Liver (tissue), 9 donors: ENCODE data around the gene SAMD14. TPM values are rescaled to one million over a fixed set of nuclear protein-coding genes. Genes with fewer than 3 reads are reported as not detected.

Source experiments
- DNase-seq: peaks from one replicate; pipeline ENCODE4 v3.0.0-alpha.2; 2017; ENCODE audit warnings: low spot score
- H3K27ac ChIP-seq, 2 donors: one replicate each; pipeline ENCODE4 v1.7.0; 2013; ENCODE audit warnings: inconsistent platforms in 2 of 2, low read length in 2 of 2, control low read depth in 1 of 2, low read depth in 1 of 2, mild to moderate bottlenecking in 1 of 2
- H3K27me3 ChIP-seq, 4 donors: one replicate each; pipeline versions ENCODE4 v1.6.1 to v1.7.0; 2013; ENCODE audit warnings: low read length in 3 of 4, inconsistent platforms in 1 of 4, mild to moderate bottlenecking in 1 of 4, moderate library complexity in 1 of 4; ENCODE audit not compliant: control insufficient read depth in 4 of 4, insufficient read depth in 4 of 4
- H3K36me3 ChIP-seq, 4 donors: one replicate each; pipeline versions ENCODE4 v1.6.1 to v1.7.0; 2013; ENCODE audit warnings: low read length in 3 of 4, mild to moderate bottlenecking in 3 of 4, low read depth in 1 of 4, moderate library complexity in 1 of 4; ENCODE audit not compliant: control insufficient read depth in 4 of 4, insufficient read depth in 3 of 4
- H3K4me1 ChIP-seq, 4 donors: one replicate each; pipeline versions ENCODE4 v1.6.1 to v1.7.0; 2013; ENCODE audit warnings: low read length in 3 of 4, mild to moderate bottlenecking in 3 of 4, moderate library complexity in 1 of 4; ENCODE audit not compliant: control insufficient read depth in 4 of 4, insufficient read depth in 4 of 4
- H3K4me3 ChIP-seq, 3 donors: one replicate each; pipeline versions ENCODE4 v1.6.1 to v1.7.0; 2013; ENCODE audit warnings: low read length in 3 of 3, control low read depth in 1 of 3, low read depth in 1 of 3, mild to moderate bottlenecking in 1 of 3
- H3K9ac ChIP-seq, 2 donors: one replicate each; pipeline ENCODE4 v1.7.0; 2013; ENCODE audit warnings: low read length in 2 of 2, mild to moderate bottlenecking in 2 of 2, moderate library complexity in 2 of 2, control low read depth in 1 of 2, low read depth in 1 of 2
- H3K9me3 ChIP-seq, 4 donors: one replicate each; pipeline versions ENCODE4 v1.6.1 to v1.7.0; 2013; ENCODE audit warnings: low read length in 3 of 4; ENCODE audit not compliant: control insufficient read depth in 4 of 4
- EGR1 ChIP-seq, 2 donors: IDR thresholded peaks; 2 replicates each; pipeline ENCODE4 v1.6.1; 2016 to 2018; ENCODE audit warnings: antibody characterized with exemption in 2 of 2, low read depth in 2 of 2
- FOXA1 ChIP-seq: IDR thresholded peaks from 2 replicates; pipeline ENCODE4 v1.6.1; 2016; ENCODE audit warnings: antibody characterized with exemption
- FOXA2 ChIP-seq: IDR thresholded peaks from 2 replicates; pipeline ENCODE4 v1.6.1; 2016; ENCODE audit warnings: antibody characterized with exemption
- HNF4A ChIP-seq, 2 donors: conservative IDR thresholded peaks; 2 replicates each; pipeline ENCODE4 v1.6.1; 2016; ENCODE audit warnings: antibody characterized with exemption in 2 of 2, mild to moderate bottlenecking in 2 of 2
- HNF4G ChIP-seq: IDR thresholded peaks from 2 replicates; pipeline ENCODE4 v1.6.1; 2016; ENCODE audit warnings: antibody characterized with exemption
- JUND ChIP-seq, 2 donors: IDR thresholded peaks; 2 replicates each; pipeline ENCODE4 v1.6.1; 2016; ENCODE audit warnings: antibody characterized with exemption in 2 of 2
- NR2F2 ChIP-seq: IDR thresholded peaks from 2 replicates; pipeline ENCODE4 v1.6.1; 2016; ENCODE audit warnings: antibody characterized with exemption
- RAD21 ChIP-seq, 2 donors: IDR thresholded peaks; 2 replicates each; pipeline ENCODE4 v1.6.1; 2016; ENCODE audit warnings: antibody characterized with exemption in 2 of 2, mild to moderate bottlenecking in 2 of 2
- RXRA ChIP-seq, 2 donors: IDR thresholded peaks; 2 replicates each; pipeline ENCODE4 v1.6.1; 2017 to 2018; ENCODE audit warnings: antibody characterized with exemption in 2 of 2, mild to moderate bottlenecking in 1 of 2
- SP1 ChIP-seq: IDR thresholded peaks from 2 replicates; pipeline ENCODE4 v1.6.1; 2018; ENCODE audit warnings: antibody characterized with exemption, mild to moderate bottlenecking
- TAF1 ChIP-seq: conservative IDR thresholded peaks from 2 replicates; pipeline ENCODE4 v1.6.1; 2016; ENCODE audit warnings: antibody characterized with exemption, mild to moderate bottlenecking
- YY1 ChIP-seq: IDR thresholded peaks from 2 replicates; pipeline ENCODE4 v1.6.1; 2016; ENCODE audit warnings: antibody characterized with exemption, mild to moderate bottlenecking
- WGBS: extraction: QIAGEN DNeasy Blood & Tissue Kit; methylation state at CpG from one replicate; pipeline ENCODE4 v1.1.7; 2013; 5-methylcytosine and 5-hydroxymethylcytosine counted together
- polyA plus RNA-seq, 2 donors: library from polyadenylated mRNA; stranded (reverse) in 1 of 2; unstranded in 1 of 2; fragments of 200-250 nt in 1 of 2; fragments of >200 nt in 1 of 2; fragmentation: Nextera tagmentation in 1 of 2; extraction: Ambion mirVana in 1 of 2; gene quantifications; one replicate each; pipeline versions ENCODE4 v1.2.1 to v1.2.3, GENCODE V29; 2013 to 2015
- total RNA-seq, 2 donors: library from RNA; depleted of rRNA; stranded (reverse); fragments of >200 nt; gene quantifications; one replicate each; pipeline ENCODE4 v1.2.3, GENCODE V29; 2014
- TF ChIP-seq, protein P1 (sequence below): IDR thresholded peaks from 2 replicates; pipeline ENCODE4 v1.6.1; 2016; ENCODE audit warnings: antibody characterized with exemption, mild to moderate bottlenecking
- TF ChIP-seq, protein P2 (sequence below): IDR thresholded peaks from 2 replicates; pipeline ENCODE4 v1.6.1; 2016; ENCODE audit warnings: antibody characterized with exemption
- TF ChIP-seq, protein P3 (sequence below): IDR thresholded peaks from 2 replicates; pipeline ENCODE4 v1.6.1; 2016; ENCODE audit warnings: antibody characterized with exemption
- TF ChIP-seq, protein P4 (sequence below): fragments of 150-350 bp; IDR thresholded peaks from 2 replicates; pipeline ENCODE4 v1.5.1; 2017; ENCODE audit warnings: improper control_type of control experiment, low read depth, low read length; ENCODE audit not compliant: missing input control
- donor health status: healthy.
- donor health status: healthy.
- donor health status: healthy.
- donor health status: healthy.
- donor health status: healthy.

Gene SAMD14
- total and polyA plus RNA-seq, 4 donors = 0.50 to 0.84 (median 0.67) TPM; not detected in 1

DNA sequence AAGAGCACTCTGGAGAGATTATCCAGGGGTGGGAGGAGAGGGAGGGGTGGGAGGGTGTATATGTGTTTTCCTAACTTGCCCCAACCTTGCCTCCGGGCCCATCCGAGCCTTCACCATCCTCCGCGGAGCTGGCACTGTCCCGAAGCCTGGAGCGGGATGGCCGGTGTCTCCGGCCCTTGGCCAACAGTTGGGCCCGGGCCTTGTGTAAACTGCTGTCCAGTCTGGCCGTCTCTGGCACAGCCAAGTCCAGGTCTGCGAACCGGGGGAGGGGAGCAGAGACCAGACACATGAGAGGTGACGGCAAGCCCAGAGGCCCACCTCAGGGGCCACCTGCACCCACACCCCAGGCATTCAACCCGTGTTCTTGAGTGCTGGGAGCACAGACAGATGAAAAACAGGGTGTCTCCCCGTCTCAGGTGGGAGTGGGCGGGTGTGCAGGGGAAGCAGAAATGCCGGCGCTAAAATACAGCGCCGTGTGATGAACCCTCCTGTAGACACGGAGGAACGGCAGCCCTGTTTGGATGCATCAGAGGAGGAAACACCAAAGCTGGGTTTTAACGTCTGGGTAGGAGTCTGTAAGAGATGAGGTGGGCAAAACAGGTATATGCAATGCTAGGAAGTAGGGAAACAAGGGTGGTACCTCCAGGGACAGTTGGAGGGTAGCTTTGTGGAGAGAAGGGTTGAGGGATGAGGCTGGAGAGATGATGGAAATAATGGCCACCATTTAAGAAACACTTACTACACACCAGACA lies 11.7 kb downstream of the SAMD14 start:
- WGBS = 55% methylated on average over 23 of the region's 23 CpGs
- TF ChIP-seq JUND (IDR thresholded peaks at IDR 0.05) (no peak), FOXA1 (no peak), YY1 (no peak), SP1 (no peak), HNF4A (conservative IDR thresholded peaks at IDR 0.05) (no peak), FOXA2 (no peak), EGR1 (IDR thresholded peaks at IDR 0.05; ENCODE audit: low read depth in 2 of 2) (no peak), RXRA (IDR thresholded peaks at IDR 0.05) (no peak), TAF1 (no peak), RAD21 (IDR thresholded peaks at IDR 0.05) (no peak), HNF4G (no peak), NR2F2 (no peak)
- TF ChIP-seq, protein P1, sequence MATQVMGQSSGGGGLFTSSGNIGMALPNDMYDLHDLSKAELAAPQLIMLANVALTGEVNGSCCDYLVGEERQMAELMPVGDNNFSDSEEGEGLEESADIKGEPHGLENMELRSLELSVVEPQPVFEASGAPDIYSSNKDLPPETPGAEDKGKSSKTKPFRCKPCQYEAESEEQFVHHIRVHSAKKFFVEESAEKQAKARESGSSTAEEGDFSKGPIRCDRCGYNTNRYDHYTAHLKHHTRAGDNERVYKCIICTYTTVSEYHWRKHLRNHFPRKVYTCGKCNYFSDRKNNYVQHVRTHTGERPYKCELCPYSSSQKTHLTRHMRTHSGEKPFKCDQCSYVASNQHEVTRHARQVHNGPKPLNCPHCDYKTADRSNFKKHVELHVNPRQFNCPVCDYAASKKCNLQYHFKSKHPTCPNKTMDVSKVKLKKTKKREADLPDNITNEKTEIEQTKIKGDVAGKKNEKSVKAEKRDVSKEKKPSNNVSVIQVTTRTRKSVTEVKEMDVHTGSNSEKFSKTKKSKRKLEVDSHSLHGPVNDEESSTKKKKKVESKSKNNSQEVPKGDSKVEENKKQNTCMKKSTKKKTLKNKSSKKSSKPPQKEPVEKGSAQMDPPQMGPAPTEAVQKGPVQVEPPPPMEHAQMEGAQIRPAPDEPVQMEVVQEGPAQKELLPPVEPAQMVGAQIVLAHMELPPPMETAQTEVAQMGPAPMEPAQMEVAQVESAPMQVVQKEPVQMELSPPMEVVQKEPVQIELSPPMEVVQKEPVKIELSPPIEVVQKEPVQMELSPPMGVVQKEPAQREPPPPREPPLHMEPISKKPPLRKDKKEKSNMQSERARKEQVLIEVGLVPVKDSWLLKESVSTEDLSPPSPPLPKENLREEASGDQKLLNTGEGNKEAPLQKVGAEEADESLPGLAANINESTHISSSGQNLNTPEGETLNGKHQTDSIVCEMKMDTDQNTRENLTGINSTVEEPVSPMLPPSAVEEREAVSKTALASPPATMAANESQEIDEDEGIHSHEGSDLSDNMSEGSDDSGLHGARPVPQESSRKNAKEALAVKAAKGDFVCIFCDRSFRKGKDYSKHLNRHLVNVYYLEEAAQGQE = no peak
- TF ChIP-seq, protein P2, sequence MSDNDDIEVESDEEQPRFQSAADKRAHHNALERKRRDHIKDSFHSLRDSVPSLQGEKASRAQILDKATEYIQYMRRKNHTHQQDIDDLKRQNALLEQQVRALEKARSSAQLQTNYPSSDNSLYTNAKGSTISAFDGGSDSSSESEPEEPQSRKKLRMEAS = no peak
- TF ChIP-seq, protein P3, sequence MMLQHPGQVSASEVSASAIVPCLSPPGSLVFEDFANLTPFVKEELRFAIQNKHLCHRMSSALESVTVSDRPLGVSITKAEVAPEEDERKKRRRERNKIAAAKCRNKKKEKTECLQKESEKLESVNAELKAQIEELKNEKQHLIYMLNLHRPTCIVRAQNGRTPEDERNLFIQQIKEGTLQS = no peak
- no peak for DNase-seq
- peaks cover 0 to 12% (median 9%) of the 10 kb centered on the region in 4 donors for H3K4me1 ChIP-seq
- no peak overlapping the region for H3K27ac ChIP-seq
- no peaks in the 10 kb centered on the region for H3K36me3 ChIP-seq
- H3K9ac ChIP-seq = no peak overlapping the region
- H3K9me3 ChIP-seq = no peaks in the 10 kb centered on the region
- no peak overlapping the region for H3K4me3 ChIP-seq
- H3K27me3 ChIP-seq = no peaks in the 10 kb centered on the region

DNA sequence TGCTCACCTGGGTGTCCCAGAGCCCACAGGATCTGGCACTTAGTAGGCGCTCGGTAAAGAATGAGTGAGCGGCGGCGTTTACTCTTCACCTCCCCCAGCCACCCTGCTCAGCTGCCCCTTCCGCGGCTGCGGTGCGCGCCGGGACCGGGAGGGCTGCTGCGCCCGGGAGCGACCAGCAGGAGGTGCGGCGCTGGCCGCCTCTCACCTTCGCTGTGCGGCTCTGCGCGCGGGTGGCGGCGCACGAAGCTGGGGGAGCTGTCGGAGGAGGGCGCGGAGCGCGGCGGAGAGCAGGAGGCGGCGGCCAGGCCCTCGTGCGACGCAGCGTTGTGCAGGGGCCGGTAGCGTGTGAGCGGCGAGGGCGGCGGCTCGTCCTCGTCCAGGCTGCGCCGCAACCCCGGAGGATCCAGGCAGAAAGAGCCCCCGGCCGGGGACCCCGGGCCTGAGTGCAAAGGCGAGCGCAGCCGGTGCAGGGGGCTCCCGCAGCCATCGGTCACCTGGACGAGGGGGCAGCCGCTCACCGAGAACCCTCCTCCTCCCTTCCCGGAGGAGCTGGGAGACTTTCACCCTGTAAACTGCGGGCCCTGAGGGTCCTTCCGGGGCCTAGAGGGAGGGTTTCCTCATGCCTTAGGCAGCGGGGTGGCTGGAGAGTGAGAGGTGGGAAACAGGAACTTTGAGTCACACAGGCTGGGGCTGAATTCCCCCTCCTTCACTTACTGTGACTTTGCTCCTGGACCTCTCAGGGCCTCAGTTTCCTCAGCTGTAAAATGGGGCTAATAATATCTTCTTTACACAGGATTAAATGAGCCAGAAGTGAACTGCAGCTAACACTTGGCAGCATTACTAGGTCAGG lies 12.5 kb downstream of the SAMD14 start:
- DNase-seq = peak; percentile 55
- no peaks in the 10 kb centered on the region for H3K36me3 ChIP-seq
- TF ChIP-seq RAD21 (IDR thresholded peaks at IDR 0.05) = peak in 1 of 2 donors; percentile 70
- no peak for TF ChIP-seq HNF4G
- TF ChIP-seq, protein P4, sequence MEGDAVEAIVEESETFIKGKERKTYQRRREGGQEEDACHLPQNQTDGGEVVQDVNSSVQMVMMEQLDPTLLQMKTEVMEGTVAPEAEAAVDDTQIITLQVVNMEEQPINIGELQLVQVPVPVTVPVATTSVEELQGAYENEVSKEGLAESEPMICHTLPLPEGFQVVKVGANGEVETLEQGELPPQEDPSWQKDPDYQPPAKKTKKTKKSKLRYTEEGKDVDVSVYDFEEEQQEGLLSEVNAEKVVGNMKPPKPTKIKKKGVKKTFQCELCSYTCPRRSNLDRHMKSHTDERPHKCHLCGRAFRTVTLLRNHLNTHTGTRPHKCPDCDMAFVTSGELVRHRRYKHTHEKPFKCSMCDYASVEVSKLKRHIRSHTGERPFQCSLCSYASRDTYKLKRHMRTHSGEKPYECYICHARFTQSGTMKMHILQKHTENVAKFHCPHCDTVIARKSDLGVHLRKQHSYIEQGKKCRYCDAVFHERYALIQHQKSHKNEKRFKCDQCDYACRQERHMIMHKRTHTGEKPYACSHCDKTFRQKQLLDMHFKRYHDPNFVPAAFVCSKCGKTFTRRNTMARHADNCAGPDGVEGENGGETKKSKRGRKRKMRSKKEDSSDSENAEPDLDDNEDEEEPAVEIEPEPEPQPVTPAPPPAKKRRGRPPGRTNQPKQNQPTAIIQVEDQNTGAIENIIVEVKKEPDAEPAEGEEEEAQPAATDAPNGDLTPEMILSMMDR = peak; percentile 53
- peaks cover 2 to 12% (median 9%) of the 10 kb centered on the region in 4 donors for H3K4me1 ChIP-seq
- H3K9ac ChIP-seq = peak overlapping the region in 1 of 2 donors; percentile 27
- WGBS = 17% methylated on average over 64 of the region's 64 CpGs
- H3K27me3 ChIP-seq = no peaks in the 10 kb centered on the region
- H3K9me3 ChIP-seq = no peaks in the 10 kb centered on the region
- no peak overlapping the region for H3K4me3 ChIP-seq
- H3K27ac ChIP-seq = no peak overlapping the region
